22Rv1 (cell line): ENCODE data around the gene FLRT2.

Source experiments
- H3K27ac ChIP-seq: fragments of 450-650 bp; 2 replicates; pipeline ENCODE4 v1.5.1; 2017
- CTCF ChIP-seq: fragments of 450-650 bp; IDR thresholded peaks from 2 replicates; pipeline ENCODE4 v1.5.1; 2017; ENCODE audit warnings: mild to moderate bottlenecking
- ZFX ChIP-seq: fragments of 450-650 bp; IDR thresholded peaks from 2 replicates; pipeline ENCODE4 v1.6.1; 2017; ENCODE audit warnings: antibody characterized with exemption, borderline replicate concordance

The FLRT2 gene

GRCh38 chr14:85702997-85703396, 173.1 kb downstream of the FLRT2 start:
- H3K27ac ChIP-seq: no peak overlapping the region

More at GRCh38 chr14:85702997-85703396, 173.1 kb downstream of the FLRT2 start:
- TF ChIP-seq ZFX (no peak), CTCF (no peak)
